Activated naive CD8-positive, alpha-beta T cell treated with anti-CD3 and anti-CD28 coated beads, Interleukin-2, amount 50 U/mL, for 24 hours (primary cell): Measurements from ENCODE around the gene DSC2.
A peak's percentile ranks its signal among the peaks of the same experiment; 100 is the strongest.
"Not testable (repeated sequence)": the region's sequence is repeated elsewhere in the genome, so short reads cannot be mapped to it uniquely, and the experiment has no call there.

Experiments used
- ATAC-seq: fragments of 150-1000 bp; cut with Tn5 transposase; one replicate; pipeline ENCODE4 v1.10.0; 2021
- DNase-seq: peaks from one replicate; pipeline ENCODE4 v3.0.0; 2021
- H3K27ac Mint-ChIP-seq: one replicate; pipeline ENCODE4 v1.8.0; 2021; ENCODE audit warnings: mild to moderate bottlenecking, mixed read lengths
- H3K27me3 Mint-ChIP-seq: one replicate; pipeline ENCODE4 v1.8.0; 2021; ENCODE audit warnings: mixed read lengths
- H3K36me3 Mint-ChIP-seq: one replicate; pipeline ENCODE4 v1.8.0; 2021; ENCODE audit warnings: low read depth, mixed read lengths
- H3K4me1 Mint-ChIP-seq: one replicate; pipeline ENCODE4 v1.8.0; 2021; ENCODE audit warnings: mixed read lengths
- H3K4me3 Mint-ChIP-seq: one replicate; pipeline ENCODE4 v1.8.0; 2021; ENCODE audit warnings: mild to moderate bottlenecking, moderate library complexity, mixed read lengths
- H3K9me3 Mint-ChIP-seq: one replicate; pipeline ENCODE4 v1.8.0; 2021; ENCODE audit warnings: mixed read lengths

Gene DSC2

DNA sequence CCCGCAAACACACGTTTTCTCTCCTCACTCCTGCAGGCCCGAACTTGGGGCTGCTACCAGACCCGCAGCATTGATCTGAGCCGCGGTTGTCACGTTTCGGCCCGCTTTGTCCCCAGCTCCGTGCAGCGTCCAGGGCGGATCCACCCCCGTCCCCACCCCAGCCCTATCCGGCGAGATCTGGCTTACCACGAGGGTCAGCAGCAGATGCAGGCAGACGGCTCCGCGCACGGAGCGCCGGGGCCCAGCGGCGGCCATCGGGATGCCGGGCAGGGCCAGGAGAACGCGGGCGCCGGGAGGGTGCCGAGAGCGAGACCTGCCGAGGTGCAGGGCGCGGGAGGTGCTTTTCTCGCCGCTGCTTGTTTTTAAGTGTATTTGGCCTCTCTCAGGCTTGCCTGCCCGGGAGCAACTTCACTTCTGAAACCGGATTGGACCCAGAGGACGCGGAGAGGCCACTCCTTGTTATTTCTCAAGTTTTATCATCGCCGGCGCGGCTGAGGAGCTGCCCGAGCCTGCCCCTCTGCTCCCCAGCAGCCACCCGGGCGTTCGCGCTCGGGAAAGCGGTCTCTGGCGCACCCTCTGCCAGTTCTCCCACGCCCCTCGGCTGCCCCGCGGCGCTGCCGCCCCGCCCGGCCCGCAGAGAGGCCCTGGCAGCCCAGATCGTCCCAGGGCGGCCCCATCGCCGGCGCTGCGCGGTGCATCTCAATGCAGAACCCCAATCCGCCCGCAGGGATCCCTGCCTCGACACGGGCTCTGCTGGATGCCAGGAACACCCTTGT, 59.6 kb downstream of the DSC2 start, which contains the start of gene DSC3:
Gene DSC3 (minus strand): TSS at position 337 of the 776 bp plus-strand sequence. CDS start 82 bp downstream, at position 255.
- H3K27ac Mint-ChIP-seq: no peak within 1 kb of the TSS
- ATAC-seq: no peak

DNA sequence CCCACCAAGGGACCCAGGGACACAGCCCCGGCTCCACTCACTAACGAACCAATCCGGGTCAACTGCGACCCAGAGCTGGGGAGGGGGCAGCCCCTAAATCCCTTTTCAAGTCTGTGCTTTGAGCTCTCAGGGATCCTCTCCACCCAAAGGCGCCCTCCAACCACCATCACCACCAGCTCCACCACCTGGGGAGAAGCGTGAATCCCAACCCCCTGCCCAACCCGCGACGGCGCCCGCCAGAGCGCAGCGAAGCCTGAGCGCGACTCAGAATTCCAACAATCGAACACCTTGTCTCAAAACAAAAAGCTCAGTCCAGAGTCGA, 60.2 kb downstream of the DSC2 start:
- Mint-ChIP-seq H3K9me3 (peaks cover 14% of the 10 kb centered on the region), H3K27me3 (peaks cover 49% of the 10 kb centered on the region), H3K36me3 (peaks cover 4% of the 10 kb centered on the region), H3K4me3 (peak overlapping the region; percentile 52), H3K4me1 (peaks cover 8% of the 10 kb centered on the region), H3K27ac (no peak overlapping the region)
- peak; percentile 3 for DNase-seq
- no peak for ATAC-seq

More for the DNA sequence above, 59.6 kb downstream of the DSC2 start, which contains the start of gene DSC3:
- H3K9me3 Mint-ChIP-seq: peaks cover 14% of the 10 kb centered on the region
- H3K4me3 Mint-ChIP-seq: peak within 1 kb of the TSS; percentile 52
- peak; percentile 6 for DNase-seq
- H3K27me3 Mint-ChIP-seq: peaks cover 49% of the 10 kb centered on the region
- peaks cover 4% of the 10 kb centered on the region for H3K36me3 Mint-ChIP-seq
- H3K4me1 Mint-ChIP-seq: peaks cover 8% of the 10 kb centered on the region

DNA sequence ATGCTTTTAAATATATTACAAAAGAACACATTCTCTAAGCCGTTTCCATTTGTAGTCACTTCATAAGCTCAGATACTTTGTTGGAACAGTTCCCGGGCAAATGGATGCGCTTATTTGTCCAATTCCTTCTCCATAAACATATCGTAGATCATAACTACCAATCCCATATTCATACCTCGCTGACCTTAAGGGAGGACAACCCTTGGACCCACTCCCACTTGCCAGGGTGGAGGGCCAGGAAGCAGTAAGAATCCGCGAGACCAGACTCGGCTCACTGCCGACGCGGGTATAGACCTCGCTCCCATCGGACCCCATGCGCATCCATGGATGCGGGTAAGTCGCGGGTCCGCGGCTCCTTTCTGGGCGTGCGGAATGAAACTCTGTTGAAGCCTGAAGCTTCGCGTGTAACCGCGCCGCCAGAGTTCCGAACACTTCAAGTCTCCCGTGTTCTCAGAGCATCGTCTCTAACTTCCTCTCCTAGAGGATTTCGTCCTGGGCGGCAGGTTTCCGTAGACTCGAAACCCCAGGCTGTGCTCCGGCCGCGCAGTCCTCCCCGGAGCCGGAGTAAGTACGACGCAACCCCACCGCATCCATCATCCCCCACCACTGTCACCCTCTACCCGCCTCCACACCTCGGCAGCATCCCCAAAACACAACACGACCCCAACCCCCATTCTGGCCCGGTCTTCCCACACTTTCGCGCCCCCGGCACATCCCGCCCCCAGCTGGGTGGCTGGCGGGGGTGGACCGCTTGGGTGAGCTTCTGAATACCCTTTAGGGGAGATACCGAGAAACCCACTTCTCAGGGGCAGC, 60.7 kb downstream of the DSC2 start:
- Mint-ChIP-seq H3K27me3 (peaks cover 49% of the 10 kb centered on the region), H3K9me3 (peaks cover 14% of the 10 kb centered on the region), H3K27ac (no peak overlapping the region), H3K36me3 (peaks cover 4% of the 10 kb centered on the region), H3K4me3 (peak overlapping the region; percentile 52), H3K4me1 (peaks cover 8% of the 10 kb centered on the region)
- DNase-seq (peak; percentile 1), ATAC-seq (no peak)

DNA sequence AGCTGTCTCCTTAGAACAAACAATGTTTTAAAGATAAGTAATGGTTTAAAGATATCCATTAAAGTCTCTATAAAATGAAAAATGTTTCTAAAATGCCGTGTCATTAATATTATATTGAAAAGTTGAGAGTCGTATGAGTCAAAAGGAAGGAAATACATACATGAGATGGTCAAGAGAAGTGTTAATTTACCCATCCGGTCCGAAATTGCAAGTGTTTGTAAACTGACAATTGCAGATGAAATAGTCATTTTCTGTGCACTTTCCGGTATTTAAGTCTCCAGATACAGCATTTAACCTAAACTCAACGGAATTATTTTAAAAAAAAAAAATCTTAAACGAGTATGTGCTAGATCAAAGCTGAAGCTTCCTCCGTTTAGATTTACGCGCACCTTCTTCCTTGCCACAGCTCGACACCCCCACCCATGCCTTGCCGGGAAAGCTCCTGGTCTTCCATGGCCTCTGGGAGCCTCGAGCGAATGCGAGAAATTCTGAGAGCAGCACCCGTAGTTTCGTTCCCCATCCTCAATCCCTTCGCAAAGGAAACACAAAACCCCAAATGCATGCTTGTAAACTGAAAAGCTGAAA, 61.4 kb downstream of the DSC2 start:
- Mint-ChIP-seq H3K27ac (no peak overlapping the region), H3K27me3 (peaks cover 49% of the 10 kb centered on the region), H3K4me1 (peaks cover 8% of the 10 kb centered on the region), H3K9me3 (peaks cover 14% of the 10 kb centered on the region), H3K4me3 (peak overlapping the region; percentile 21), H3K36me3 (peaks cover 4% of the 10 kb centered on the region)
- no peak for DNase-seq
- no peak for ATAC-seq

DNA sequence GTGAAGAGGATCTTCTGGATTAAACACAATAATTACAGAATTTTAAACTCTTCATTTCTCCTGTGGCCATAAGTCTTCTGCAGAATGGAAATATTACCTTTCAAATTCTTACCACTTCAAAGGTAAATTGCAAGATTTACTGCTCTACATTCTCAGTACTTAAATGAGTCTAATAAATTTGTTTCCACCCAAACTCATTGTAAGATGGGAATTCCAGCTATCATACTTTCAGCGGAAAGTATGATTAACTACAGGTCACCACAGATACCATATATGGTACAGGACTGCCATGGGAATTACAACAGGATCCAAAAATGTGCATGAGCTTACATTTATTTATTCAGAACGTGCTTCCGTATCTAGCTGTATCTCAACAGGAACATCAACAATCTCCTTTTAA, 62.8 kb downstream of the DSC2 start:
- ATAC-seq (no peak), DNase-seq (no peak)
- Mint-ChIP-seq H3K27ac (no peak overlapping the region), H3K4me1 (peaks cover 8% of the 10 kb centered on the region), H3K4me3 (no peak overlapping the region), H3K36me3 (peaks cover 4% of the 10 kb centered on the region), H3K27me3 (peaks cover 42% of the 10 kb centered on the region), H3K9me3 (peaks cover 14% of the 10 kb centered on the region)

DNA sequence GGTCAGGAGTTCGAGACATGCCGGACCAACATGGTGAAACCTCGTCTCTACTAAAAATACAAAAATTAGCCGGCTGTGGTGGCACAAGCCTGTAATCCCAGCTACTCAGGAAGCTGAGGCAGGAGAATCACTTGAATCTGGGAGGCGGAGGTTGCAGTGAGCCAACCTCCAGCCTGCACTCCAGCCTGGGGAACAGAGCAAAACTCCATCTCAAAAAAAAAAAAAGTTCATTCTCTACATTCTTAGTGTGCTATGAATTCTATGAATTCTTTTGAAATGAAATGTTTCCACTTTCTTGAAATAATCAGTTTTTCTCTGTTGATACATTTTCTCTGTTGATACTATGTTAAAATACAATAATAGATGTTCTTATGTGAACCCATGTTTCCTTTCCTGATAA, 64.5 kb downstream of the DSC2 start:
- H3K4me3 Mint-ChIP-seq, DNase-seq, H3K36me3 Mint-ChIP-seq, H3K4me1 Mint-ChIP-seq, ATAC-seq, H3K9me3 Mint-ChIP-seq, H3K27ac Mint-ChIP-seq: not testable (repeated sequence)
- H3K27me3 Mint-ChIP-seq: peaks cover 27% of the 10 kb centered on the region

DNA sequence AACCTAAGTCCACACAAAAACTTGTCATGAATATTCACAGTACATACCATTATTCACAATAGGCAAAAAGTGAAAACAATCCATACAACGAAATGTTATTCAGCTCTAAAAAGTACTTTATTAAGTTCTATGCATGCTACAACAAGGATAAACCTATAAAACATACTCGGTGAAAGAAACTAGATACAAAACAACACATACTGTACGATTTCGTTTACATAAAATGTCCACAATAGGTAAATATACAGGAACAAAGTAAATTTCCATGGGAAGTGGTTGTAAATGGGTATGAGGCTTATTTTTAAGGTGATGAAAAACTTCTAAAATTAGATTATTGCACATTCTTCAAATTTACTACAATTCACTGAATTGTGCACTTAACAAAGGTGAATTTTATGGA, 67.7 kb downstream of the DSC2 start:
- H3K4me1 Mint-ChIP-seq: no peaks in the 10 kb centered on the region
- no peaks in the 10 kb centered on the region for H3K9me3 Mint-ChIP-seq
- H3K36me3 Mint-ChIP-seq: no peaks in the 10 kb centered on the region
- no peak overlapping the region for H3K4me3 Mint-ChIP-seq
- H3K27me3 Mint-ChIP-seq: peaks cover 8% of the 10 kb centered on the region
- ATAC-seq (no peak), DNase-seq (no peak)
- H3K27ac Mint-ChIP-seq: no peak overlapping the region

DNA sequence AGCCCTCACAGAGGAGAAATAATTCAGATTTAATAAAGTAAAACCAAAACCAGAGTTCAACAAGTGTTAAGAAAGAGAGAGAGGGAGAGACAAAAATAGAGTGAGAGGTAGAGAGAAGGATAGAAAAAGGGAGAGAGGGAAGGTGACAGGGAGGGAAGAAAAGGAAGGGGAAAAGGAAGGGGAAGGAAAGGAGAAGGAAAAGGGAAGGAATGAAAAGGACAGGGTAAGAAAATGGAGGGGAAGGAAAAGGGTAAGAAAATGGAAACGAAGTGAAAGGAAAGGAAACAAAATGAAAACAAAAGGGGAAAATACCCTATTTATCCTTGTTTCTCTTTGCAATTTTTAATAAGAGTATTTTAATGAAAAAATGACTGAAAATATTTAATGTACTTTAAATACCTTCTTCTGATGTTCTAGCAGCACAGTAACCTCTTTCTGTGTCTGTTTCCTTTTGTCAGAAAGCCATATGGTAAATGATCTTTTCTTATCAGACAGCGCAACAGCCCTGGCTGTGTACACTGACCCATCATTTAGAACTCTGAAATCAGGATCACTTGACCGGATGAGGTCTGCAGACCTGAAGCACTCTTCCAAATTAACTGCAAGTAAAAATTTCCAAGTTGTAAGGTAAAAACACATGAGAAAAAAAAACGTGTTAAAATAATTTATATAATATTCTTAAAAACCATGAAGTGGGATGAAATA, 71.5 kb downstream of the DSC2 start:
- DNase-seq (no peak), ATAC-seq (no peak)
- no peak overlapping the region for H3K4me3 Mint-ChIP-seq
- H3K9me3 Mint-ChIP-seq: no peaks in the 10 kb centered on the region
- peaks cover 4% of the 10 kb centered on the region for H3K27me3 Mint-ChIP-seq
- no peaks in the 10 kb centered on the region for H3K4me1 Mint-ChIP-seq
- no peak overlapping the region for H3K27ac Mint-ChIP-seq
- H3K36me3 Mint-ChIP-seq: no peaks in the 10 kb centered on the region

DNA sequence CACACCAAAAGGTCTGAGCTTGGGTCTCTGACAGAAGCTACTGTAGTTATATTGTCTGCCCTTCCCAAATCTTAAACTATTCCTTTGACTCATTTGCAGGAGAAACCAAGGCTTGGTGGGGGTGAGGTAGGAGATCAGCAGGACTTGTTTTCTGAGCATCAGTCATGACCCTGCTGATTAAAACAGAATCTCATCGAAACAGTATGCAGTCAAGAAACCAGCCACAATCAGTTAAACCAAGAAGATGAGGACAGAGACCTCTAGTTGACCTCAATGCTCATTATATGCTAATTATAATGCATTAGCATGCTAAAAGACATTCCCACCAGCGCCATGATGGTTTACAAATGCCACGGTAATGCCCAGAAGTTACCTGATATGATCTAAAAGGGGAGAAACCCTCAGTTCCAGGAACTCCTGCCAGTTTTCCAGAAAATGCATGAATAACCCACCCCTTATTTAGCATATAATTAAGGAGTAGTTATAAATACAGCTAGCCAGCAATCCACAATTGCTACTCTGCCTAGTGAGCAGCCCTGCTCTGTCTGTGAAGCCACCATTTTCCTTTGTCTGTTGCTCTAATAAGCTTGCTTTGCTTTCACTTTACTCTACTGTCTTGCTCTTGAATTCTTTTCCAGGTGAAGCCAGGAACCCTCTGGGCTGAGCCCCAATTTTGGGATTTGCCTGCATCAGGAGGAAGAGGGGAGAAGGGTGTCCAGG, 86.3 kb downstream of the DSC2 start:
- Mint-ChIP-seq H3K36me3 (no peaks in the 10 kb centered on the region), H3K4me3 (no peak overlapping the region), H3K4me1 (no peaks in the 10 kb centered on the region), H3K9me3 (peaks cover 6% of the 10 kb centered on the region), H3K27me3 (no peaks in the 10 kb centered on the region), H3K27ac (no peak overlapping the region)
- no peak for ATAC-seq
- no peak for DNase-seq

DNA sequence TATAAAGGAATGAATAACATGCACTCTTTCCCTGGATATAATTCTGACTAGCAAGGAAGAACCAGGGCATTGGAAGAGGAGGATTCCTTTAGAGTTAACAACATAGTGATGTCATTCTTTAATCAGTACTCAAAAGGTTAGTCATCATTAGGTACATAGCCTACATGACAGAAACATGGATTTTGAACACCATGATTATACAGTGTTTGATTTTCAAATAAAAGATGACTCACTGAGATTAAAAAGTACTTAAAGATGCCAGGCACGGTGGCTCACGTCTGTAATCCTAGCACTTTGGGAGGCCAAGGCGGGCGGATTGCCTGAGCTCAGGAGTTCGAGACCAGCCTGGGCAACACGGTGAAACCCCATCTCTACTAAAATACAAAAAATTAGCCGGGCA, 90.8 kb downstream of the DSC2 start:
- H3K36me3 Mint-ChIP-seq, ATAC-seq, H3K9me3 Mint-ChIP-seq, H3K4me1 Mint-ChIP-seq, DNase-seq, H3K27me3 Mint-ChIP-seq, H3K4me3 Mint-ChIP-seq, H3K27ac Mint-ChIP-seq: not testable (repeated sequence)

DNA sequence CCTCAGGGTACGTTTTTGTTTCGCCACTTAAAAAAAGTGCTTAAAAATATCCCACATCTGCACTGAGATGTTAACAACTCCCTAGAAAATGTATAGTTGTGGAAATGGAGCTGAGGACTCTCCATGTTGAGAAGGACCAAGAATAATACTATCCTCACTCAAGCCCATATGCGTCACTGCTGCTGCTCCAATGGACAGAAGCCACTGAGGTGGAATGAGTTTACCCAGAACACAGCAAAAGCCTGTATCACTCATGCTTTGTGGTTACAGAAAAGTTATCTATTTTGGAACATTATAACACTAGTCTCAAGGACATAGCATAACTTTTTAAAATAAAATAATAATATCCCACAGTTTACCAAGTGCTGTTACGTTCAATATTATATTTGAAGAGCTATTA, 91.6 kb downstream of the DSC2 start:
- Mint-ChIP-seq H3K36me3 (no peaks in the 10 kb centered on the region), H3K9me3 (no peaks in the 10 kb centered on the region), H3K4me3 (no peak overlapping the region), H3K27me3 (no peaks in the 10 kb centered on the region), H3K4me1 (no peaks in the 10 kb centered on the region), H3K27ac (no peak overlapping the region)
- DNase-seq (no peak), ATAC-seq (no peak)
